GM19351 (cell line): Measurements from ENCODE around the gene BCO2.

Experiments used
- ATAC-seq: cut with Tn5 transposase; IDR thresholded peaks from one replicate; pipeline ENCODE4 v1.9.1; 2021; ENCODE audit warnings: mild to moderate bottlenecking, moderate library complexity; ENCODE audit not compliant: unreplicated experiment

BCO2 gene

GRCh38 chr11:112247201-112247600 is 71.9 kb downstream of the BCO2 start:
- no peak for ATAC-seq

GRCh38 chr11:112248201-112248600 is 72.9 kb downstream of the BCO2 start:
- ATAC-seq, result no peak

- ATAC-seq, result no peak
Measured at GRCh38 chr11:112249871-112250610, 74.7 kb downstream of the BCO2 start.

- ATAC-seq, result no peak
Measured at GRCh38 chr11:112253605-112254242, 78.4 kb downstream of the BCO2 start.

GRCh38 chr11:112255067-112255720 is 79.9 kb downstream of the BCO2 start:
- no peak for ATAC-seq

- ATAC-seq, result no peak
Measured at GRCh38 chr11:112260490-112260889, 85.2 kb downstream of the BCO2 start, which contains the start of gene PLET1. TSS of gene PLET1 (minus strand) at chr11:112260860. CDS start at chr11:112260589, 271 bp downstream.

GRCh38 chr11:112265659-112266409 is 90.5 kb downstream of the BCO2 start:
- no peak for ATAC-seq

GRCh38 chr11:112266410-112266778 is 91.1 kb downstream of the BCO2 start:
- no peak for ATAC-seq

GRCh38 chr11:112267188-112267591 is 91.9 kb downstream of the BCO2 start:
- no peak for ATAC-seq

- no peak for ATAC-seq
Measured at GRCh38 chr11:112268406-112268805, 93.1 kb downstream of the BCO2 start.
